Measurements from ENCODE around the gene AK3. TPM values are rescaled to one million over a fixed set of nuclear protein-coding genes. Genes with fewer than 3 reads are reported as not detected.

Gene AK3
- total and polyA plus RNA-seq, 8 donors: 26.1 to 108 (median 66.1) TPM

DNA sequence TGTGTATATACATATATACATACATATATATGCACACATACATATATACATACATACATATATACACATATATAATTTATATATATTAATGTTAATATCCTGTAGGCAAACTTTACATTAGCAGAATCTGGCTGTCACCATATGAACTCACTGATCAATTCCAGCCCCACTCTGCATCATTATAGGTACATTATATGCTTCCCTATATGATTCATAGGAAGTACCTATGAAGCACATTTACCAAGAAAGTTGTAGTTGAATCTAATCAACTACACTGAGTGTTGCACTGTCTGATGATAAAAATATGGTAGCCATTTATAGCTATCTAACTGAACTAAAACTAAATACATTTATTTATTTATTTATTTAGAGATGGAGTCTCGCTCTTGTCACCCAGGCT is 69.3 kb downstream of the AK3 start:
- 91 to 100% (median 96%) methylated on average over 1 of the region's 1 CpG for WGBS, 5 donors
- intact Hi-C loops (cut with DNase I; ENCODE audit: low total_unique reads): no loop called here
- no peak for DNase-seq
- no peak overlapping the region for H3K4me3 ChIP-seq
- no peaks in the 10 kb centered on the region for H3K9me3 ChIP-seq
- H3K4me1 ChIP-seq: peaks cover 0 to 5% (median 2%) of the 10 kb centered on the region in 4 donors
- TF ChIP-seq EP300 (IDR thresholded peaks at IDR 0.05) (no peak), POLR2A (IDR thresholded peaks at IDR 0.05) (no peak), POLR2AphosphoS5 (IDR thresholded peaks at IDR 0.05) (no peak)
- TF ChIP-seq, protein P1, sequence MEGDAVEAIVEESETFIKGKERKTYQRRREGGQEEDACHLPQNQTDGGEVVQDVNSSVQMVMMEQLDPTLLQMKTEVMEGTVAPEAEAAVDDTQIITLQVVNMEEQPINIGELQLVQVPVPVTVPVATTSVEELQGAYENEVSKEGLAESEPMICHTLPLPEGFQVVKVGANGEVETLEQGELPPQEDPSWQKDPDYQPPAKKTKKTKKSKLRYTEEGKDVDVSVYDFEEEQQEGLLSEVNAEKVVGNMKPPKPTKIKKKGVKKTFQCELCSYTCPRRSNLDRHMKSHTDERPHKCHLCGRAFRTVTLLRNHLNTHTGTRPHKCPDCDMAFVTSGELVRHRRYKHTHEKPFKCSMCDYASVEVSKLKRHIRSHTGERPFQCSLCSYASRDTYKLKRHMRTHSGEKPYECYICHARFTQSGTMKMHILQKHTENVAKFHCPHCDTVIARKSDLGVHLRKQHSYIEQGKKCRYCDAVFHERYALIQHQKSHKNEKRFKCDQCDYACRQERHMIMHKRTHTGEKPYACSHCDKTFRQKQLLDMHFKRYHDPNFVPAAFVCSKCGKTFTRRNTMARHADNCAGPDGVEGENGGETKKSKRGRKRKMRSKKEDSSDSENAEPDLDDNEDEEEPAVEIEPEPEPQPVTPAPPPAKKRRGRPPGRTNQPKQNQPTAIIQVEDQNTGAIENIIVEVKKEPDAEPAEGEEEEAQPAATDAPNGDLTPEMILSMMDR (IDR thresholded peaks at IDR 0.05): no peak
- H3K27me3 ChIP-seq: no peaks in the 10 kb centered on the region
- H3K27ac ChIP-seq: no peak overlapping the region
- H3K36me3 ChIP-seq: no peaks in the 10 kb centered on the region

DNA sequence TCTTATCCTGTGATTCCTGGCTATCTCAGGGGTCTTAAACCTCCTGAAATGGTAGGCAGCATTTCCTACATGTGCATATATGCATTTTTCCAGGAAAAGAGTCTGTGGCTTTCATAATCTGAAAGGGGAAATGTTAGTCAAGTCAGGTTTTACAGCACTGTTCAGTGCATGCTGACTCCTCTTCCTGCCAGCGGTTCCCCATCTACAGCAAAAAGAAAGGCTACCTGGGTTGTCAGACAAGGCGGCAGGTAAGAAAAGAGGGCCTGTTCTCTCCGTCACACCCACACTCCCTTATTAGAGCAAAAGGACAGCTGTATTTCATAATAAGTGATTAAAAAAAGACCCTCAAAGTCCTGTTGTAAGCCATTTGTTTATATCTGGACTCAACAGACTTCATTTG is 70.4 kb downstream of the AK3 start:
- DNase-seq: no peak
- intact Hi-C loops (cut with DNase I; ENCODE audit: low total_unique reads): no loop called here
- no peak for TF ChIP-seq POLR2A (IDR thresholded peaks at IDR 0.05)
- TF ChIP-seq, protein P1 (IDR thresholded peaks at IDR 0.05): no peak
- no peak for TF ChIP-seq POLR2AphosphoS5 (IDR thresholded peaks at IDR 0.05)
- no peak for TF ChIP-seq EP300 (IDR thresholded peaks at IDR 0.05)
- Histone ChIP-seq H3K27ac (no peak overlapping the region), H3K4me1 (peaks cover 0 to 15% (median 7%) of the 10 kb centered on the region in 4 donors), H3K36me3 (no peaks in the 10 kb centered on the region), H3K27me3 (no peaks in the 10 kb centered on the region), H3K4me3 (no peak overlapping the region), H3K9me3 (no peaks in the 10 kb centered on the region)
- 81 to 93% (median 87%) methylated on average over 3 of the region's 3 CpGs for WGBS, 5 donors

DNA sequence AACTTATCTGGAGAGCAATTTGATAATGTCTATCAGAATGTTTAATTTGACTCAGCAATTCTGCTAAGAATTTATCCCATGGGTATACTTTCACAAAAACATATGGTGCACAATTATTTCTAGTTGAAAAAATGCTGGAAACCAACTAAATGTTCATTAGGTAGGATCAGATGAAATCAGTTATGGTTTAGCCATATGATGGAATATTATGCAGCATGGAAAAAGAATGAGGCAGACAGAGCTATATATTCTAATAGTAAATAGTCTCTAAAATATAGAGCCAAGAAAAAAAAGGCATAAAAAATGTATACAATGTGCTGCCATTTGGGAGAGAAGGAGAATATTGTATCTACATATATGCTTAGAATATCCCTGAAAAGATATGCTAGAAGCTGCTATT is 71.1 kb downstream of the AK3 start:
- H3K4me1 ChIP-seq: peaks cover 2 to 22% (median 14%) of the 10 kb centered on the region in 4 donors
- no peak for DNase-seq
- H3K9me3 ChIP-seq: no peaks in the 10 kb centered on the region
- H3K27ac ChIP-seq: no peak overlapping the region
- no peaks in the 10 kb centered on the region for H3K36me3 ChIP-seq
- H3K4me3 ChIP-seq: no peak overlapping the region
- H3K27me3 ChIP-seq: no peaks in the 10 kb centered on the region
- intact Hi-C loops (cut with DNase I; ENCODE audit: low total_unique reads): no loop called here
- TF ChIP-seq POLR2AphosphoS5 (IDR thresholded peaks at IDR 0.05): no peak
- TF ChIP-seq POLR2A (IDR thresholded peaks at IDR 0.05): no peak
- TF ChIP-seq EP300 (IDR thresholded peaks at IDR 0.05): no peak
- TF ChIP-seq, protein P1 (IDR thresholded peaks at IDR 0.05): no peak

DNA sequence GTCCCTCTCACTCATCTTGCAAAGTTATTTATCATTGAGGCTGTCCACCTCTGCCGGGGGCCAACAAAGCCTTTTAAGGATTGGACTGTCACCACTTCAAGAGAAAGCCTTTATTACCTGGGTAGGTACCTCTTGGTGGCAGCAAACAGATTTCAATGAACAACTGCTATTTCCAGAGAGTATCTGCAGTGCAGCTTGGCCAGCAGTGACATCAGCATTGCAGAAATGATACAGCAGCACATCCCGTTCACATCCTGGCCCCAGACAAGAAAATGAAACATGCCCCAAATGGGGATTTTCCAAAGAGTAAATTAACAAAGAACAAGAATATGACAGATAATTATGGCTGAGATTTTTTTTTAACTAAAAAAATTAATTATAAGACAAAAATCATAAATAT is 72.4 kb downstream of the AK3 start:
- H3K36me3 ChIP-seq: no peaks in the 10 kb centered on the region
- intact Hi-C loops (cut with DNase I; ENCODE audit: low total_unique reads): no loop called here
- peaks cover 14 to 35% (median 26%) of the 10 kb centered on the region in 4 donors for H3K4me1 ChIP-seq
- 70 to 89% (median 80%) methylated on average over 2 of the region's 2 CpGs for WGBS, 5 donors
- H3K27me3 ChIP-seq: no peaks in the 10 kb centered on the region
- TF ChIP-seq, protein P1 (IDR thresholded peaks at IDR 0.05): no peak
- TF ChIP-seq POLR2AphosphoS5 (IDR thresholded peaks at IDR 0.05): no peak
- TF ChIP-seq EP300 (IDR thresholded peaks at IDR 0.05): no peak
- TF ChIP-seq POLR2A (IDR thresholded peaks at IDR 0.05): no peak
- DNase-seq: peak in 1 of 2 donors; percentile 15
- no peak overlapping the region for H3K4me3 ChIP-seq
- H3K27ac ChIP-seq: no peak overlapping the region
- no peaks in the 10 kb centered on the region for H3K9me3 ChIP-seq

Data from stomach (tissue), 9 donors.